GM12801 (cell line): Measurements from ENCODE around the gene ZBTB7C.

Source experiments
- TF ChIP-seq, protein P1 (sequence below): IDR thresholded peaks from one replicate; pipeline ENCODE4 v1.5.1; 2011; ENCODE audit warnings: control low read depth; ENCODE audit not compliant: insufficient read length; ENCODE audit errors: extremely low read depth

ZBTB7C gene

GRCh38 chr18:48302736-48303135 lies 106.4 kb downstream of the ZBTB7C start:
- TF ChIP-seq, protein P1, sequence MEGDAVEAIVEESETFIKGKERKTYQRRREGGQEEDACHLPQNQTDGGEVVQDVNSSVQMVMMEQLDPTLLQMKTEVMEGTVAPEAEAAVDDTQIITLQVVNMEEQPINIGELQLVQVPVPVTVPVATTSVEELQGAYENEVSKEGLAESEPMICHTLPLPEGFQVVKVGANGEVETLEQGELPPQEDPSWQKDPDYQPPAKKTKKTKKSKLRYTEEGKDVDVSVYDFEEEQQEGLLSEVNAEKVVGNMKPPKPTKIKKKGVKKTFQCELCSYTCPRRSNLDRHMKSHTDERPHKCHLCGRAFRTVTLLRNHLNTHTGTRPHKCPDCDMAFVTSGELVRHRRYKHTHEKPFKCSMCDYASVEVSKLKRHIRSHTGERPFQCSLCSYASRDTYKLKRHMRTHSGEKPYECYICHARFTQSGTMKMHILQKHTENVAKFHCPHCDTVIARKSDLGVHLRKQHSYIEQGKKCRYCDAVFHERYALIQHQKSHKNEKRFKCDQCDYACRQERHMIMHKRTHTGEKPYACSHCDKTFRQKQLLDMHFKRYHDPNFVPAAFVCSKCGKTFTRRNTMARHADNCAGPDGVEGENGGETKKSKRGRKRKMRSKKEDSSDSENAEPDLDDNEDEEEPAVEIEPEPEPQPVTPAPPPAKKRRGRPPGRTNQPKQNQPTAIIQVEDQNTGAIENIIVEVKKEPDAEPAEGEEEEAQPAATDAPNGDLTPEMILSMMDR, result no peak

DNA sequence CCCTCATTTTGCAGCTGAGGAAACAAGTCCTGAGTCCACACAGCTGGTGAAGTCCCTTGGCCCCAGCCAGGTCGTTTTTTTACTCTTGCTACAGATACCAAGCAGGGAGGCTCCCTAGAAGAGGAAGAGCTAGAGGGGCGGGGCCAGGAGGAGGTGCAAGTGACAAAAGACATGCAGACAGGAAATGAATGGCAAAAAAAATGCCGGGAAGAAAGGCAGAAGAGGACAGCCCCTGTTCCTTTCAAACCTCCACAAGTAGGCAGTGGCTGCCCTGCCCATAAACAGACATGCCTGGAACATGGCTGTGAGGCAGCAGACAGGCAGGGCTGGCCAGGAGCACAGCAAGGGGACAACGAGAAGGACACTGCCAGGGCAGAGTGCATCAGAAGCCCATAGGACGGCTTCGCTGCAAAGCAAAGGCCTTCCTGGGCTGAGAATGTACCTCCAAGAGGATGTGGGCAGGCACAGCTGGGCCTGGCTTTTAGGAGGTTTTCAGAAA lies 108.7 kb downstream of the ZBTB7C start:
- TF ChIP-seq, protein P1, result no peak

DNA sequence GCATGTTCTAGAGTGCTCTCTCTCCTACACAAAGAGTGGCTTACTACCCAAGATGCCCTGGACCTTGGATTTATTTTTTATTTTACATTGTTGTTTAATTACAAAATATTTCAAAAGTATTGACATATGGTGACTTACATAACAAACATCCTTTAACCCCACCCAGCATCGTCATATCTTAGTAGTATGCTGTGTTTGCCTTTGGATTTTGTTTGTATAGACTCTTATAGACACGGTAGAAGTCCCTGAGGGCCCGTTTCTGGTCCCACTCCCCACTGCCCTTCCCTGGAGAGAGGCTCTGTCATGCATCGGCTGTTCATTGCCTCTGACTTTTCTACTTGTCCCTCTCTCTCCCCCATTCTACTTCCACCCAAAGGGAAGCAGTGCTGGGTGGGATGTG lies 112.0 kb downstream of the ZBTB7C start:
- TF ChIP-seq, protein P1, result no peak

- TF ChIP-seq, protein P1, result no peak
These were observed 112.6 kb downstream of the ZBTB7C start for GRCh38 chr18:48296581-48296980.

DNA sequence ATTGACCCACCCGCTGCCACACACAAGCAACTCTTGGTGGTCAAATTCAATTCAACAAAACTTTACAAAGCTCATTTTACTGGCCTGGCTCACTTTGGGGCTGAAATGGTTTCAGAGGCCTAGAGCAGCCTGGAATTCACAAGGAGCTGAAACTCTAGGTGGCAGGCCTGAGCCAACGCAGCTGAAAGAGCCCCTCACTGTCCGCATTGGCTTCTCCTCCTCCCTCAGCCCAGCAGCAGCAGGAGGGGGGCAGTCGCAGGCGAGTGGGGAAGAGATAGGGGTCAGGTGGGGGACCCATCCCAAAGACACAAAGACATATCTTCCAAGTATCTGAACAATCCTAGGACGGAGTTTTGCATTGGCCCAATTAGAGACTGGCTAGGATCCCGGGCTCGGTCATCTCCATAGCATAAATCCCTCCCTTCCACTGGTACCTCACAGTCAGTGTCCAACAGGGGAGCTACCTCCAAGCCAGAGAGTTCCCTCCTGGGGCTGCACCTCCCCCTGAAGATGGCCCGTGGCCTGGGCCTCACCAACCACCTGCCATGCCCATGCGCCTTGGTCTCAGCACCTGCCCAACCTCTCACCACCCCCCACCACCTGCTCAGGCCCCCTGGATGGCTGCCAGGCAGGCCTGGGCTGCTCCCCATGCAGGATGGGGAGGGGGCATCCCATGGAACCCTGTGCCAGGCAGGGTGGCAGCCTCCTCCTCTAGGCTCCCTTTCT lies 113.4 kb downstream of the ZBTB7C start:
- TF ChIP-seq, protein P1, result no peak

DNA sequence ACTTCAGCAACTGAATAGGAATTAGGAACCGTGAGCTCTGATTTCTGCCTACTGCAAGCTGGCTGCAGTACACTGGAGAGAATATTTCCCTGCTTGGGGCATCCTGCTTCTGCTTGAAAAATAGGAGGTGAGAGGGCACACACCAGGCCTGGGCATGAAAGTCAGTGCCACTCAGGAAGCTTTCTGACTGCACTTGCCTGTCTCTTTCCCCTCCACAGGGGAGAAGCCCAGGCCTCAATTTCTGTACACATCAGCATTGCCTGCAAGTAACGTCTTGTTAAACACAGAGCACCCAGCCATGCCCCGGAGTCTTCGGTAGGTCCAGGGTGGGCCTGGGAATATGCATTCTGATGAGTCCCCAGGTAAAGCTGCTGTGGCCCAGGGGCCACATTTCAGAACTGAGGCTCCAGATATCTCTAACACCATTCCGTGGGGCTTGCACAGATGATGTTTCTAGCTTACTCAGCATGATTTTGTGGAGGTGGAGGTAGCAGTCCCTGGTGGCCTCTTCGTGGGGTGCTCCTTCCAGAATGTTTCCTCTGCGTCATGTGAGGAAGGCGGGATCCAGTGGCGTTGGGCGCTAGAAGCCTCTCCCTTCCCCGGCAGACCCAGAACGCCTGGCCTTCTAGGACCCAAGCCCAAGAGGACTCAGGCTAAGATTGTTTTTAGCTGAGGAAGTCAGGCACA lies 114.1 kb downstream of the ZBTB7C start:
- TF ChIP-seq, protein P1, result no peak

DNA sequence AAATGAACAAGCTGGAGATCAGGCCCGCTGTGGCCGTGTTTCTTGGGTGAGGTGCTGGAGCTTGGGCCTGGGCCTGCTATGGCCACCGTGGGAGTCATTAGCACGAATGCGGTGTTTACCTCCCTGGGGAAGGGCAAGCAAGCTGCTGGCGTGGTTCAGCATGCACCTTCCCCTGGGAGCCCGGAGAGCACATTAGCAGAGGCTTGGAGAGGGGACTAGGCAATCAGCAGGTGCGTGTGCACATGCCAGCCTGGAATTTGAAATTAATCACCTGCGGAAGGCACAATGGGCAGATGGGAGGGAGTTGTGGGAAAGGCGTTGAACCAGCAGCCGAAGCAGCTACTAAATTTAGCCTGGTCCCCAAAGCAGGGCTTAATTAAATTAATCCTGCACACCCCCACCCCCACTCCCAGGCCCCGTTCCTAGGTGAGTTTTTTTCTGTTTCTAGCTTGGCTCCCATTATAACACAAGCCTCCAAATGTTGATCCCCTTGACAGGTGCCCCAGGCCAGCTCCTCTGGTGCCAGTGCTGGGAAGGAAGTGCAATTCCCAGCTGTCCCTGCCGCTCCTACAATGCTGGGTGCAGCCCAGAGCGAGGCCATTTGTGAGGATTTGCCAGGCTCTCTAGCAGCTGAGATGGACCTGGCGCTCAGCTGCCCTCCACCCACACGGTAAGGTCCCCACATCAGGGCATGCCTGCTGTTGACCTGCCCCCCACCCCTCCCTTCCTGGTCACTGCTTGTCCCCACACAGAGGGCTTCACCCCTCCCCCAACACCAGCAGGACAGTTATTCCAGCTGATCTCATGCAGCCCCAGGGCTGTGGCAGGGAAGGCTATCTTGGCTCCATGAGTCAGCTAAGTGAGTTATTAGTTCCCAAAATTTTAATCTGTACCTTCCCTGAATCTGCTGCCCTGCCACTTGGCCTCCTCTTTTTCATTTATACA lies 115.0 kb downstream of the ZBTB7C start:
- TF ChIP-seq, protein P1, result no peak
